IMR-90 (cell line): ENCODE results near the gene NSL1.

Experiments
- BHLHE40 ChIP-seq: fragments of 150-350 bp; IDR thresholded peaks from 2 replicates; pipeline ENCODE4 v1.6.1; 2016; ENCODE audit warnings: mild to moderate bottlenecking, low read depth, low read length
- CEBPB ChIP-seq: IDR thresholded peaks from 2 replicates; pipeline ENCODE4 v1.6.1; 2012; ENCODE audit warnings: low read depth, low read length, improper control_type of control experiment
- CTCF ChIP-seq: conservative IDR thresholded peaks from 2 replicates; pipeline ENCODE4 v1.5.1; 2012; ENCODE audit warnings: mild to moderate bottlenecking, low read depth, low read length, improper control_type of control experiment
- MXI1 ChIP-seq: IDR thresholded peaks from 2 replicates; pipeline ENCODE4 v1.6.1; 2012; ENCODE audit warnings: low read depth, mild to moderate bottlenecking, low read length, moderate library complexity, borderline replicate concordance
- NFE2L2 ChIP-seq: fragments of 150-350 bp; IDR thresholded peaks from 2 replicates; pipeline ENCODE4 v1.6.1; 2016; ENCODE audit warnings: low read depth, mild to moderate bottlenecking, low read length
- POLR2A ChIP-seq: IDR thresholded peaks from 2 replicates; pipeline ENCODE4 v1.6.1; 2012; ENCODE audit warnings: mild to moderate bottlenecking, low read depth, low read length
- RAD21 ChIP-seq: IDR thresholded peaks from 2 replicates; pipeline ENCODE4 v1.6.1; 2012; ENCODE audit warnings: low read length, improper control_type of control experiment
- RCOR1 ChIP-seq: IDR thresholded peaks from 2 replicates; pipeline ENCODE4 v1.6.1; 2012; ENCODE audit warnings: mild to moderate bottlenecking, low read length, improper control_type of control experiment; ENCODE audit not compliant: insufficient replicate concordance
- USF2 ChIP-seq: fragments of 150-350 bp; IDR thresholded peaks from 2 replicates; pipeline ENCODE4 v1.6.1; 2017; ENCODE audit warnings: mild to moderate bottlenecking, antibody characterized with exemption, low read length, low read depth

GRCh38 chr1:212797681-212798080 is 6.1 kb upstream of the NSL1 start:
- TF ChIP-seq RCOR1 (no peak), NFE2L2 (no peak), CTCF (no peak), MXI1 (no peak), POLR2A (no peak), BHLHE40 (no peak), USF2 (no peak), CEBPB (no peak), RAD21 (no peak)
